Activated naive CD4-positive, alpha-beta T cell (primary cell): ENCODE data around the gene RTKN.
A peak's percentile ranks its signal among the peaks of the same experiment; 100 is the strongest.
"Not testable (repeated sequence)": the region's sequence is repeated elsewhere in the genome, so short reads cannot be mapped to it uniquely, and the experiment has no call there.

ENCODE experiments used
- DNase-seq, 4 experiments: peaks; one replicate each; lab custom pipeline; 2025; lab: John Stamatoyannopoulos, UW

RTKN gene

DNA sequence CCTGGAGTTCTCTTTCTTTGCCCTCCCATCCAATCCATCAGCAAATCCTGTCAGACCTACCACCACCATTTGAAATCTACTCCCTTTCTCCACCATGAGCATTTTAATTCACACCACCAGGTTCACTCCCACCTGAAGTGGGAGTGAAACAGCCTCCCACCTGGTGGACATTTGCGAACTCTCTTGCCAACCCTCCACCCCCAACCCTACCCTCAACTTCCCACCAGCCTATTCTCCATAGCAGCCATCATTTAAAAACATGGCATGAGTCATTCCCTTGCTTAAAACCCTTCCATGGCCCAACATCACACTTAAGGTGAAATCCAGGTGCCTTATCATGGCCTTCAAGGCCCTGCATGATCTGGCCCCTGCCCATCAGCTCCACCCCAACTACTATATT is 3.5 kb downstream of the RTKN start:
- no peak for DNase-seq

DNA sequence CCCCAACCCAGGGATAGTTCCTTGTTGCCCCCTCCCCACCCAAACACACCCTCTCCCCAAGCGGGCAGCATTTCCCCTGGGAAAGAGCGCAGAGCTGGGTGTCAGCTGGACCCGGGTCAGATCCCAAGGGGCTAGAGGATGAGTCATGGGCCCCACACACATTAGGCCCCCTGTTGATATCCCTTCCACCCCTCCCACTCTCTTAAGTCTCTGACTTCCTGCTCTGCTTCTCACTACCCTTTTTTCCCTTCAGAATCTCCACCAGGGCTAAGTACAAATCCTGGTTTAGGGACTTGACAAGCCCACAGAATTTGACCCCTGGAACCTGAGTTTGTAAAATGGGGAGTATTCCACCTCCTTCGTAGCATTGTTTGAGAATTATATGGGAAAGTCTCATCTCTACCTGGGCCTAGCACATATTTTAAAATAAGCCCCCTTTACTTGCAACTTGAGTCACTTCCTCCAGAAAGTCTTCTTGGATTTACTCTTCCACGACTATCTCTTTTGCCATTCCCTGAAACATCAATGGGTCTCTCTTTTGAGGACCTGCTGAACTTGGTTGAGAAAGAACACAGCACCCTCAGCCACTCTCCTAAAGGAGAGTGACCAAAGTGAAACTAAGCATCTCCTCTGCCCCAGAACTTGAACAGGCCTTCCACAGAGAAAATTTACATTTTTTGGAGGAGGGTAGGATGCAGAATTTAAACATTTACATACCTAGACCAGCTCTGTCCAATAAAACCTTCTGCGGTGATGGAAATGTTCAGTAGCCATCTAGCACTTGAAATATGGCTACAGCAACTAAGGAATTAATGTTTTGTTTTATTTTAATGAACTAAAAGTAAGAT is 4.7 kb downstream of the RTKN start:
- no peak for DNase-seq

DNA sequence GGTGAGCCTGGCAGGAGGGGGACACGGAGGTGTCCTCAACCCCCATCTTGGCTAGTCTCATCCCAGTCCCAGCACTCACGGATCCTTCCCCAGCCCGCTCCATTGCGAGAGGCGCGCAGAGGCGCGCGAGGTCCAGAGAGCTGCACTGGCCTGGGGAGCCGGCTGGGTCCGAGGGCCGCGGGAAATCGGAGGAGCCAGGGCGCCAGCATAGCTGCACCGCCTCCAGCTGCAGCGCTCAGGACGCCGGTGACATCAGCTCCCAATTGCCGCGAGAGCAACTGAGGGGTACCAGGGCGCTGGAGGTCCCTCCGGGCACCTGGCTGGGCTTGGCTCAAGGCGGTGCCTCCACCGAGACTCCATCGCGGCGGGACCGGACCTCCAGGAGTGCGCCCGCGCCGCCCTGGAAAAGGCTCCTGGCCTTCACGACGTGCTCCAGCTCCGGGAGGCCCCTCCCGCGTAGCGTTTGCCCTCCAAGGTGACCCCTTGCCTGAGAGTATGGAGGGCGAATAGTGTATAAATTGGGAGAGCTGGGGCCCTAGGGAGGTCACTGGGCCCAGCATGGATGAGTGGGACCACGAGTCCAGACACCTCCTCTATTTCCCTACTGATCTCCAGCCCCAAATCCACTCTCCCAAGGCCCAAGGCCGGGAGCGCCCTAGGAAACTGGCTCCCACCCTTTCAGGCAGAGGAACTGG is 5.5 kb downstream of the RTKN start:
- no peak for DNase-seq

DNA sequence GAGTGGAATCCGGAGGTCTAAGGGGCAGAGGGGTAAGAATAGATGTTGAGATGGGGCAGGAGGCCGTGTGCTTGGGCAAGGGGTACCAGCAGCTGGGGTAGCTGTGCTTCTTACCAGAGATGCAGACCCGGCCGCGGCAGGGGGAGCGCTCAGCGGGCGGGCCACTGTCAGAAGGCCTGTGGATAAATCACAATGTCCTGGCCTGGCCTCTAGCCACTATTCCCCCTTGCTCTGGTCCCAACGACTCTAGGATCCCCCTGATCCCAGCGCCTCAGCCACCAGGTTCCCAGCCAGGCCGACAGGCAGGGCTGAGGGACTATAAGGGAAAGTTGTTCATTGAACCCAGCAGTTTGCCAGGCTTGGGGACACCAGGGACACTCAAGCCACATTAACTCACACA is 11.2 kb downstream of the RTKN start:
- no peak for DNase-seq

DNA sequence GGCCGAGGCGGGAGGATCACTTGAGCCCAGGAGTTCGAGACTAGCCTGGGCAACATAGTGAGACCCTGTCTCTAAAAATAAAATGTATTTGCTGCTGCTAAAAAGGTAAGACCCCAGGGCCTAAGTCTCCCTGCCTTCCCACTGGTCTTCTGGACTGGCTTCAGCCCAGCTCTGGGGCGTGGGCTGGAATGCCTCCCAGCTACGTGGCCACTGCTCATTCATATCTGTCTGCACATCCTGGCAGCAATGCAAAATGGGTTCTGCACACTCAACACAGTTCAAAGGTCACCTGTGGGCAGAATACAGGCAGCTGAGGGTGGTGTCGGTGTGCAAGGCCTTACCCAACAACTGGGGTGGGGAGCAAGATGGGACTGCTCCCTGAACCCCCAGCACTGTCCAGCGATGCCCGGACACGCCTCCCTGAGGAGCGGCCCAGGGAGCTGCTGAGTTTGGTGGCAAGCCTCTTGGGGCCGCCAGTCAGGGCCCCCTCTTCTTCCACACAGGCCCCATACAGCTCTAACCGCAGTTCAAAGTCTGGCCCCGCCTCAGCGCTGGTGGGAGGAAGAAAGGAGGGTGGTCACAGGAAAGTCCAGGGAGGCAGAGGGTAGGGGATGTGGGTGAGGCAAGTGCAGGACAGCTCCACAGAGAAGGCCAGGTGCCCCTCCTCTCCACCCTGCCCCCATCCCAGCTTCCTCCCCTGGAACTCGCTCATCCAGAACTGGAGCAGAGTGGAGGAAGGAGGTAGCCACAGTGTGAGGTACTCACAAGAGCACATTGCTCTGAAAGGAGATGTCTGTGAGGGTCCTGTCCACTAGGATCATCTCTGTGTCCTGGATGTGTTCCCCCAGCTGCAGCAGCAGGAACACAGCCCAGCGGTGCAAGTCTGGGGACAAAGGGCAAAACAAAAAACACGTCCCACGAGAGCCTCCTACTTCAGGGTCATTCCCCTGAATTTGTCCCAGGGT is 12.0 kb downstream of the RTKN start:
- no peak for DNase-seq

DNA sequence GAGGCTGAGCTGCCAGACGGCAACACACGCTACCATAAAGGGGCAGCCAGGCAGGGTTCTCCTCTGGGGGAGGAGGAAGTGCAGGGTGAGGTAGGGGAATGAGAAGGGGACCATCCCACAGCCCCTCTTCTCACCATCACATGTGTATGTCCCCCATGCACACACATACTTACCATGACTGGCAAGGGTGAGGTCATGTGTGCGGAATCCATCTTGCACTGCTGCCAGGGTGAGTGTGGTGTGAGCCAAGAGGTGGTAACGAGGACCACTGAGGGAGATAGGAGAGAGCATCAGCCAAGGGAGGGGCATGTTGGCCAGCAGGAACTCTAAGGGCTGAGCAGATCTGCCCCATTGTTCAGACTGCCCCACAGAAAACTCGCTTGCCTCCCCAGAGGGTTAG is 13.1 kb downstream of the RTKN start:
- no peak for DNase-seq

DNA sequence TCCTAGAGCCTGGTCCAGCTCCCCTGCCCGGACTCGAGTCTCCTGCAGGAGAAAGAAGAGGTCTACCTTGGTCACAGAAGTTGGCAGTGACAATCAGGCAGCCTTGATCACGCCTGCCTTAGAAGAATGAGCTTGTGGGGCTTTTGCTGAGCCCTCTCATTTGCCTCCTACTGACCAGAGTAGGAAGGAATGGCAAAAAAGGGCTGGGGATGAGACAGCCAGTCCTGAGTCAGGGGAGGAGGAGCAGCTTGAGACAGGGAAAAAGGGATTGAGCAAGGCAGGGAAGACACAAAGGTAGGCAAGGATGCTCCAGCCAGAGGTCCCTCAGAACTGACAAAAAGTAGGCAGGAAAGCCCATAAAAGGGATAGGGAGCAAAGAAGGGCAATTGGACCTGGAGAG is 14.2 kb downstream of the RTKN start:
- DNase-seq, result no peak

DNA sequence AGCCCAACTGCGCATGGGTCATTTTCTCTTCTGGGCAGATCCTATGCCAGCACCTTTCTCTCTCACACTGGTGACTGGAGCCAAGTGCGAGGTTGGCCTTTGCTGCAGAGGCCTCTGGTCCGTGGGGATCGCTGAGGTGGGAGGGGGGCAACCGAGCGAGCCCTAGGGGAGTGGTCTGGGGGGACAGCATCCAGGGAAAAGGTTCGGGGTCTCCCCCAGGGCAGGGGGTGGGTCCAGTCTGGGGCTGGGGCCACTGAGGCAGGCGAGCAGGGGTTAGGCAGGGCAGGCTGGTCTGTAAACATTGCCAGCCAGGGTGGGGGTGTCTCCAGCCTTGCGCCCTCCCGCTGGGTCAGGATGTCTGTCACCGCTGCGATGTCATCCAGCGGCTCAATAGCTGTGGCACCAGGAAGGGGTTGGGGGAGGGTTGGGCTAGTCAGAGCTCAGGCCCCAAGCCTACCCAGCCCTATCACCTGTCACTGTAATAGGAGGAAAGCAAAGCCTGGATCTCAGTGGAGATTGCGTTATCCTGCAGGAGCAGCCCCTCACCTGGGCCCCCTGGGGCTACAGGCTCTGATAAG is 15.5 kb downstream of the RTKN start:
- no peak for DNase-seq

DNA sequence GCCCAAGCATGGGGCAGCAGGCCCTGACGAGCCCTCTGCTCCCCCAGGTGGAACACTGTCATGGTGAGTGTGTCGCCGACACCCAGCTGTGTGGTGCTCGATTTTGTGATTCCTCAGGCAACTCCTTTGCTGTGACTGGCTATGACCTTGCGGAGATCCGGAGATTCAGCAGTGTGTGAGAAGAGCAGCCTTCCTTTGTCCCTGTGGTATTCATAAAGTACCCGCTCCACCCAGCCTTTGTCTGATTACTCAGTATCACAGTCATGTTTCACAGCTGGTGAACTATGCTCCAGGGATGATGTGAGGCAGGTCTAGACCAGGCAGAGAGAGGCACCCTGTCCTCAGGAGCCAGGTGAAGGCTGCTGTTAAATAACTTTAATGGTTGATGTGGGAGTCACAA is 16.2 kb downstream of the RTKN start:
- DNase-seq, result no peak

DNA sequence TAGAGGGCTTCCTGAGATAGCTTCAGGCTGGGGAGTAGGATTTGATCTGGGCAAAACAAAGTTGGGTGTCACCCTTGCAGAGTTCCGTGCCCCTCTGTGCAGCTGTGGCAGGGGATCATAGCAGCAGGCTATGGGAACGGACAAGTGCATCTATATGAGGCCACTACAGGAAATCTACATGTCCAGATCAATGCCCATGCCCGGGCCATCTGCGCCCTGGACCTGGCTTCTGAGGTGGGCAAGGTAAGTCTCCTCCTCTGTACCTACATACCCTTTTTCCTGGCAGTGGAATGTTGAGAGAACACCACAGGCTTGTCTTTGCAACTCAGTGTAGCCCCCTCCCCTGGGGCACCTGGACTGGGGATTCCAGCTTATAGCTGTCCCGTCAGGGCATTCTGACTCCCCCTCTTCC is 16.7 kb downstream of the RTKN start:
- DNase-seq, result no peak

DNA sequence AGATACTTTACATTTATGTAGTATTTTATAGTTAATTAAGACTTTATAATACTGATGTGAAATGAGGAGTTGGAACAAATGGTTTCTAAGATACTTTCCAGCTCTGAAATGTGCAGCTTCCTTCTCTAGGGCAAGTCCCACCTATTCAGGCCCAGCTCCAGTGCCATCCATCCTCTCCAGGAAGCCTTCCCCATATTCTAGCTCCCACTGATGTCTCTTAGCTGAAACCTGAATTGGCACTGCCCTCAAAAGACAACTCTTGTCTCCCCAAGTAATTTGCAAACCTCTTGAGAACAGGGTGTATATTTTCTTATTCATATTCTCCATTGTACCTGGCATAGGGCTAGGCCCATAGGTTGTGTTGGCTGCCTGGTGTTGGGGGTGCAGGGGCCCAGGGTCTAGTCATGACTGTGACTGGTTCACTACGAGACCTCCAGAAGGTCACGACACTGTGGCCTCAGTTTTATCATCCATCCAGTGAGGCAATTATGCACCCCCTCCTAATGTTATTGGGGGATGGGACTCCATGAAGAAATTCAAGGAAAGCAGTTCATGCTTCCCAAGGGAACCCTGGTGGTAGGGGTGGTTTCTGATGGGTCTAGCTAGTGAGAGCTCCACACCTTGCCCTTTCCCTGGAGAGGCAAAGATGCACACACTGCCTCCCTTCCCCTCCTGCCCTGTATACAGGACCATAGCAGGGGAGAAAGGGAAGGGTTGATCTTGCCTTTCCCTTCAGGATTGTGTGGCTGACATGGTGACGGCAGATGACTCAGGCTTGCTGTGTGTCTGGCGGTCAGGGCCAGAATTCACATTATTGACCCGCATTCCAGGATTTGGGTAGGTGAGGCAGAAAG is 17.4 kb downstream of the RTKN start:
- DNase-seq, result no peak

DNA sequence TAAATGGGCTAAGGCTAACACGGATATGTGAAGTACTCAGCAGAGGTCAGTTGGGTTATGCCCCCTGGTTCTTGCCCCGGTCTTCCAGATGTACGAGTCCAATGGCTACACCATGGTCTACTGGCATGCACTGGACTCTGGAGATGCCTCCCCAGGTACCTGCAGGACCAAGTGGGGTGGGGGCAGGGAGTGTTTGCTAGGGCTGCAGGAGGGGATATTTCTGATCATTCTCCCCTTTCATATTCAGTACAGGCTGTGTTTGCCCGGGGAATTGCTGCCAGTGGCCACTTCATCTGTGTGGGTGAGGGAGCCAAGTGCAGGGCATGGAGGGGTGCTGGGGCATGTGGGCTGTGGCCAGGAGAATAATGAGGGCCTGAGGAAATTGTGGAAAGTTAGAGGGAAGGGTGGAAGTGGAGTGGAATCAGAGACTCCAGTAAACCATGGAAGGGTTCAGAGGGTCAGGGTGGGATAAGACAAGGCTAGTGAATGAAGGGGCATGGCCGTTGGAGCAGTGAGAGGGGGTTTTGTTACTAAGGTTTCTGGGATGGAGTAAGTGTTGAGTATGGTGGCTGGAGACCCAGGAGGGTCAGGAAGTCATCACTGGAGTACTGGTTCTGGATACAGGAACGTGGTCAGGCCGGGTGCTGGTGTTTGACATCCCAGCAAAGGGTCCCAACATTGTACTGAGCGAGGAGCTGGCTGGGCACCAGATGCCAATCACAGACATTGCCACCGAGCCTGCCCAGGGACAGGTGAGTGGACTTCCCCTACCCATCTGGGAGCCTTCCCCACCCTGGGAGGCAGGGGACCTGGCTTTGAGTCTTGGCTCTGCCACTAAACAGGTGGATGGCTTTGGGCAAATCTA is 18.3 kb downstream of the RTKN start:
- DNase-seq, result no peak

DNA sequence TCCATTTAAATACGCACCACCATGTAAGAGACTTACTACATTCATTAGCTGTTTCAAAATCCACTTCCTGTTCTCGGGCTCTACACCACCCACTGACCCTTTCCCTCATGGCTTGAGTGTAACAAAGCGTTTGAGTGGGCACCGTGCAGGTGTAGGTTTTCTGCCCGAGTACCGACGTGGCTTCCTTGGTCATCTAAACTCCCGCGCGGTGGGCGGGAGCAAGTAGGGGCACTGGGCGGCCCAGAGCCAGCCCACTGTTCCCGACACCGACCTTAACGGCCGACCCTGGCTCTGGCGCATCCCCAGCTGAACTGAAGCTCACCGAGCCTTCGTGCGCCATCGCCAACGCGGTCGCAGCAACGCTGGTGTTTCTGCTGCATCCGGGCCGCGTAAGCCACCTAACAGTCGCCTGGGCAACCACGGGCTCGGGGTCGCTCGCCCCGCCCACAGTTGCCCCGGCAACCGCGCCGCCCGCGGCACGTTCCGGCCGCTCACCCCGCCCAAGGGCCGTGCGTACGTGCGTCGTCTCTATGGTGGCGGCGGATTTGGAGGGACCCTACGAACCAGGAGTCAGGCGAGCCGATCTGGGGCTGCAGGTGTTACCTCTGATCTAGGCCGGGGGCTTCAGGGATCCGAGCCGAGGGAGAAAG is 20.4 kb downstream of the RTKN start, which contains the start of the genes C2orf81 and WDR54:
Gene C2orf81 (minus strand): TSS at position 399 of the 650 bp plus-strand sequence. CDS start 59 bp downstream, at position 340.
Gene WDR54 (plus strand): TSS at position 510 of the 650 bp plus-strand sequence. CDS start 424 bp downstream, outside the sequence.
- DNase-seq, result peak; percentile 75 to 96 (median 86)

DNA sequence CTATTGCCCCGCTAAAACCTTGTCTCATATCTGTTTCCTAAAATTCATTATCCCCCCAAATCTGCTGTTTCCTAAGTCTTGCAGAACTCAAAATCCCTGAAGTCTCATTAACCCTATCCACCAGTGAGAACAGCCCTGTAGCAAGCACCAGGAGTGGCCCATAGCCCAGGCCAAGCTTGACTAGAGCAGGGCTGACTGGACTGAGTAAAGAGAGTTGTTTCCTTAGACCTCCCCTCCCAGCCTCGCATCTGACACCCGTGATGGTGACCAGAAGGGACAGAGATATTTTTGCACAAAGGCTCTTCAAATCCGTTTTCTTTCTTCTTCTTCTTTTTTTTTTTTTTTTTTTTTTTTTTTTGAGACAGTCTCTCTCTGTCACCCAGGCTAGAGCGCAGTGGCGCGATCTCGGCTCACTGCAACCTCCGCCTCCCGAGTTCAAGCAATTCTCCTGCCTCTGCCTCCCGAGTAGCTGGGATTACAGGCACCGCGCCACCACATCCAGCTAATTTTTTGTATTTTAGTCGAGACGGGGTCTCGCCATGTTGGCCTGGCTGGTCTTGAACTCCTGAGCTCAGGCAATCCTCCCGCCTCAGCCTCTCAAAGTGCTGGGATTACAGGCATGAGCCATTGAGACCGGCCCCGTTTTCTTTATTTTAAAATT is 21.2 kb downstream of the RTKN start:
- DNase-seq, result not testable (repeated sequence)

DNA sequence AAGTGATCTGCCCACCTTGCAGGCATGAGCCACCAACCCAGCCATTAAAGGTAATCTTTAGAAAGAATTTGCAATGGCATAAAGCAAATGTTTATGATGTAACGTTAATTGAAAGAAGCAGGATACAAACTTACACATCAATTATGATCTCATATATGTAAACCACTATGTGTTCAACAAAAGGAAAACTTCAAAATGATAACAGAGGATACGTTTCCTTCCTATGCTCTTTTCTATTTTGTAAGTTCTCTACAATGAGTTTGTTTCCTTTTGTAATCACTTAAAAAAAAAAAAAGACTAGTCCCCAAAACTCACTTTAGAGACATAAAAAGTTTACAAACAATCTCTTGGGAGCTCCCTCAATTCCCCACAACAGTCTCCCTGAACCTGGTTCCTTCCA is 21.7 kb downstream of the RTKN start:
- no peak for DNase-seq

DNA sequence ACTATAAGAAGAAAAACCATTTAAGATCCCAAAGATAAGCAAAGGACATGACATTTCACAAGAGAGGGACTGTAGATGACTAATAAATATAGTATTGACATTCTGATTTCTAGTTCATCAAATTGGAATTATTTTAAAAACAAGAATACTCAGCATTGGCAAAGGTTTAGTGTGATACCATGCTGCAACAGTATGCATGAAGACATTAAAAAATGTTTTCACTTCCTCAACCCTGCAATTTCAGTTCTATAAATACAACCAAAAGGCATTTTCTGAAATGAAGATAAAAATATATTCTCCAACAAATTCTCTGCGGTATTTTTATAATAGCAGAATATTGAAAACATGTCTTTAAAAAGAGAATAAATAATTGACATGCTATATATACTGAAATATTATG is 22.4 kb downstream of the RTKN start:
- DNase-seq, result no peak

DNA sequence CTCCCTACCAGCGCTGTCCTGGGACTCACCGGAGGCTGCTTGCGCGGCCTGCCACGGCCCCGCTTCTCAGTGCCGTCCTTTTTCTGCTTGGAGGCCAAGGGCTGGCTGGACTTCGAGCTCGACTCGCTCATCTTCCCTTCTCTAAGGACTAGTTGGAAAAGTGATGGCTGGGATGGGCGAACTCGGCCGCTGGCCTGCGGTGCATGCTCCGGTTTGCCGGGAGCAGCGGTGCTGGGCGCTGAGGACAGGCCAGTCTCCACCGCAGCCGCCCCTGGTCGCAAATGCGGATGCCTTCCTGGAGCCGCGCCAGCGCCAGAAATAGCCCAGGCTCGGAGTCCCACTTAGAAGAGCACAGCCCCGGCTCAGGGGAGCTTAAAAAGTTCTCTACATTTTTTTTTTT is 23.4 kb downstream of the RTKN start:
- no peak for DNase-seq

DNA sequence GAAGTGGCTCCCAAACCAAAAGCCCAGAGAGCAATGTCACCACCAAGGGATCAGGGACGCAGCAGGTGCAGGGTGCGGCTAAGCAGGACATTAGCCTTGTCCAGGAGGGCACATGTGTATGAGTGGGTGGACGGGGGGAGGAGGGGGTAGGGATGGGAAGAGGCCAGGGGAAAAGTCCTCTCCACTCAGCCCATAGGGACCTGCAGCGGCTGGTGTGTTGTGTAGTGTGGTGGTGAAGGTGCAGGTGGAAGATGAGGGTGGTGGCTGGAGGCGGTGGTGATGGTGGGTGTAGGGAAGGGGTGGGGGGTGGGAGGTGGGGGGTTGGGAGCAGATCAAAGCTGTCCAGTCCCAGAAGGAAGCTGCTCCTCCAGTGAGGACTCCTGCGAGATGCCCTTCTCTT is 24.0 kb downstream of the RTKN start:
- no peak for DNase-seq

DNA sequence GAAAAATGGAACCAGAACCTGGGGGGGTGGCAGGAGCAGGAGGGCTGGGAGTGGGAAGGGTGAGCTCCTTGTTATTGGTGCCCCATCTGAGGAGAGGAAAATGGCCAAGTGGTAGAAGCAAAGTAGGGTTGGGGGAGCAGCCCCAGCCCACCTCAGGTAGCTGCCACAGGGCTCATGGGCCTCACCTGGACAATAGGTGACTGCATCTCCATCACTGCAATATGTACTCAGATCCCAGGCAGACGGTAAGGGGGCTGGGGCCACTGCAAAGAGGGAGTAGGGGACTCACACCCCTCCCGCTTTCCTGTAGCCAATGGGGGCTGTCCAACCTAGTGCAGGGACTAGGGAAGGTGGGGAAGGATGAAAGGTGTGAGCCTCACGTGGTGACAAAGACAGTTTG is 24.5 kb downstream of the RTKN start:
- DNase-seq, result no peak
